ENCODE measurements around the gene LRRC46. TPM values are rescaled to one million over a fixed set of nuclear protein-coding genes. Genes with fewer than 3 reads are reported as not detected.
A peak's percentile ranks its signal among the peaks of the same experiment; 100 is the strongest.

LRRC46 gene
- total RNA-seq, 1 donor from 2014 or later: 0.35 TPM

DNA sequence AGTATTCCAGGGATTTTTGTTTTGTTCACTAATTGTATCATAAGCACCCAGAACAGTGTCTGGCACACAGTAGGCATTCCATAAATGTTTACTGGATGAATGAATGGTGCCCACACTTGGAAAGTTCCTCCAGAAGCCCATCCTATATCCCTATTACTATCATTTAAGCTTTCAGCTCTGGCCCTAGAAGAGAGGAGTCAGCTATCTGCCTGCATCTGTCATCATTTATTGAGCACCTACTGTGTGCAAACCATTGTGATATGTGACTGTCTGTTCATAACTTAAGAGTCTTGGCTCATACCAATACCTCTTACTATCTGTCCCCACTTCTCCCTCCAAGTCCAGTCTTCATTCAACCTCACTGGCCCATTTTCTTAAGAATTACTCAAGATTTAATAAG, 39.6 kb downstream of the LRRC46 start:
- H3K4me1 Mint-ChIP-seq (ENCODE audit: low read depth): peaks cover 19% of the 10 kb centered on the region
- no peak for DNase-seq (ENCODE audit: low spot score)
- H3K27ac Mint-ChIP-seq (ENCODE audit: unreplicated experiment): no peak overlapping the region
- no peaks in the 10 kb centered on the region for H3K9me3 Mint-ChIP-seq (ENCODE audit: low read depth)
- peaks cover 1% of the 10 kb centered on the region for H3K36me3 Mint-ChIP-seq (ENCODE audit: low read depth)
- TF ChIP-seq, protein P1, sequence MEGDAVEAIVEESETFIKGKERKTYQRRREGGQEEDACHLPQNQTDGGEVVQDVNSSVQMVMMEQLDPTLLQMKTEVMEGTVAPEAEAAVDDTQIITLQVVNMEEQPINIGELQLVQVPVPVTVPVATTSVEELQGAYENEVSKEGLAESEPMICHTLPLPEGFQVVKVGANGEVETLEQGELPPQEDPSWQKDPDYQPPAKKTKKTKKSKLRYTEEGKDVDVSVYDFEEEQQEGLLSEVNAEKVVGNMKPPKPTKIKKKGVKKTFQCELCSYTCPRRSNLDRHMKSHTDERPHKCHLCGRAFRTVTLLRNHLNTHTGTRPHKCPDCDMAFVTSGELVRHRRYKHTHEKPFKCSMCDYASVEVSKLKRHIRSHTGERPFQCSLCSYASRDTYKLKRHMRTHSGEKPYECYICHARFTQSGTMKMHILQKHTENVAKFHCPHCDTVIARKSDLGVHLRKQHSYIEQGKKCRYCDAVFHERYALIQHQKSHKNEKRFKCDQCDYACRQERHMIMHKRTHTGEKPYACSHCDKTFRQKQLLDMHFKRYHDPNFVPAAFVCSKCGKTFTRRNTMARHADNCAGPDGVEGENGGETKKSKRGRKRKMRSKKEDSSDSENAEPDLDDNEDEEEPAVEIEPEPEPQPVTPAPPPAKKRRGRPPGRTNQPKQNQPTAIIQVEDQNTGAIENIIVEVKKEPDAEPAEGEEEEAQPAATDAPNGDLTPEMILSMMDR (IDR thresholded peaks at IDR 0.05): no peak
- no peak overlapping the region for H3K4me3 Mint-ChIP-seq (ENCODE audit: unreplicated experiment)
- H3K27me3 Mint-ChIP-seq (ENCODE audit: low read depth): peaks cover 34% of the 10 kb centered on the region

DNA sequence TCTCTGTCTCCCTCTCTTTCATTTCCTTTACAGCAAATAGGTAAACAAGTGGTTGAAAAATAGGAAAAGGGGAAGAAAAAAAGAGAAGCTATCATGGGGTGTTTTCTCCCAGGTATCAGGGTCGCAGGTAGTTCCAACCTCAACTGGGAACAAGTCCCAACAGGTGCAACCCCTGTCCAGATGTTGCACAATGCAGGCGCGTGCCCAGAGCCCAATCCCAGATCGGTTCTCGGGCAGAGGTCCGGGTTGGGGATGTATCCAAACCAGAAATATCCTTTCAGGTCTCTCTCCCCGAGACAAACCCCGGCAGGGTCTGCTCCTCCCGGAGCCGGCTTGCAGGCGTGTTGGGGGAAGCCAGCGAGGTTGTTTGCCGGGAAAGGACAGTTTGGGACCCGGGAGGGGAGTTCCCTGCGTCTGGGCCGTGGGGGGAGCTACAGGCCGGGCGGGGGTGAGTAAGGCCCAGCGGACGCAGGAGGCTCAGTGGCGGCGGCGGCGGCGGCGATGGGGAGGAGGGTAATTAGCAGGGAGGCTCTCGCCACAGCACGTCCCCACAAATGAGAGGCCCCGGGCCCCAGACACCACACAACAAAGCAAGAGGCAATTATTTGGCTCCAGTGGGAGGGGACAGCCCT, 40.7 kb downstream of the LRRC46 start:
- Mint-ChIP-seq H3K9me3 (ENCODE audit: low read depth) (no peaks in the 10 kb centered on the region), H3K36me3 (ENCODE audit: low read depth) (peaks cover 1% of the 10 kb centered on the region), H3K4me3 (ENCODE audit: unreplicated experiment) (no peak overlapping the region), H3K27ac (ENCODE audit: unreplicated experiment) (no peak overlapping the region), H3K4me1 (ENCODE audit: low read depth) (peaks cover 19% of the 10 kb centered on the region), H3K27me3 (ENCODE audit: low read depth) (peaks cover 34% of the 10 kb centered on the region)
- no peak for DNase-seq (ENCODE audit: low spot score)
- TF ChIP-seq, protein P1 (IDR thresholded peaks at IDR 0.05): no peak

DNA sequence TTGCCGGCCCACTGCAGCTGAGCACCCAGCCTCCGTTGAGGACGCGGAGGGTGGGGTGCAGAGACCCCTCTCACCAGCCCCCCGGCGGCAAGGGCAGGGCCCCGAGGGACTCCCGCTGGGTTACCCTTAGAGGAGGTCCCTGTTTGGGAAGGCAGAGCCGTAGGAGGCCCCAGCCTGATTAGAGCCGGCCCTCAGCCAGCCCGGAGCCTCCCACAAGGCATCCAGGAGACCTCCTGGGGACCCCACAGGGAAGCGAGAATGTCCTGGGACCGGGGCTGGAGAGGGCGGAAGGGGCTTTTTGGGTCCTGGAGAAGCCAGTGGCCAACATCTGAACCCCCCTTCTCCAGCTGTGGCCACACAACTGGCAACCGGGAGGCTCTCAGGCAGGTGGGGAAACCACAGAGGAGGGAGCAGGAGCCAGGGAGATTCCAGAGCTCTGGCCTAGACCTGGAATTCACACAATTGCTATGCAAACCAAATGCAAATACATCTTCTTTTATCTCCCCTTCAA, 41.2 kb downstream of the LRRC46 start:
- peaks cover 1% of the 10 kb centered on the region for H3K36me3 Mint-ChIP-seq (ENCODE audit: low read depth)
- H3K9me3 Mint-ChIP-seq (ENCODE audit: low read depth): no peaks in the 10 kb centered on the region
- no peak overlapping the region for H3K27ac Mint-ChIP-seq (ENCODE audit: unreplicated experiment)
- TF ChIP-seq, protein P1 (IDR thresholded peaks at IDR 0.05): no peak
- no peak for DNase-seq (ENCODE audit: low spot score)
- peaks cover 34% of the 10 kb centered on the region for H3K27me3 Mint-ChIP-seq (ENCODE audit: low read depth)
- no peak overlapping the region for H3K4me3 Mint-ChIP-seq (ENCODE audit: unreplicated experiment)
- peaks cover 19% of the 10 kb centered on the region for H3K4me1 Mint-ChIP-seq (ENCODE audit: low read depth)

DNA sequence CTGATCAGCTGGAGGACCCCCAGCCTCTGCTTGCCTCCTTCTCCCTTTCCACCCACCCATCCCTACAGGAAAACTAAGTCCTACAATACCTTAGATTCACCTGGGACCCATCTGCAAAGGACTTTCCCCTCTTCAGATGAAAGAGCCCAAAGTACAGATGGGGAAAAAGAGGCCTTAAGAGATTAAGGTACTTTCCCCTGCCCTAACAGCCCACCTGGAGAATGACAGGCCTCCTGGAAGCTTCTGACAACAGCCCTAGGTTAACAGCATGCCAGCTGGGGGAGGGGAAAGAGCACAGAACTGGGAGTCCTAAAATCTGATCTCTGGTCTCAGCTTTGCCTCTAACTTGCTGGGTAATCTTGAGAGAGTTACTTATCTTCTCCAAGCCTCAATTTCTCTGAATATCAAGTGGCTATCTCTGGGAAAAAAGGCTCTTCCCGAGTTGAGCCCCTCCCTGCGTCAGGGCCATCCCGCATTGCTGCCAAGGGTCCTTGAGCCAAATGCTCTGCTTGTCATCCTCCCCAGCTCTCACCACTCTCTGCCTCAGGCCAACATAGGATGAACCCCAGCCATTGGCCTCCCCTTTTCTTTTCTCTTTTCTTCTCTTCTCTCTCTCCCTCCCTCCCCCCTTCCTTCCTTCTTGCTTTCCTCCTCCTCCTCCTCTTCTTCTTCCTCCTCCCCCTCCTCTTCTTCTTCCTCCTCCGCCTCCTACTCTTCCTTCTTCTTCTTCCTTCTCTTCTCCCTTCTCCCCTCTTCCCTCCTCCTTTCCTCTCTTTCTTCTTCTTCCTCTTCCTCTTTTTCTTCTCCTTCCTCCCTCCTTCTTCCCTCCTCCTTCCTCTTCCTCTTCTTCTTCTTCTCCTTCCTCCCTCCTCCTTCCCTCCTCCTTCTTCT, 42.0 kb downstream of the LRRC46 start:
- TF ChIP-seq, protein P1 (IDR thresholded peaks at IDR 0.05): no peak
- Mint-ChIP-seq H3K36me3 (ENCODE audit: low read depth) (peaks cover 1% of the 10 kb centered on the region), H3K27ac (ENCODE audit: unreplicated experiment) (no peak overlapping the region), H3K9me3 (ENCODE audit: low read depth) (no peaks in the 10 kb centered on the region), H3K4me3 (ENCODE audit: unreplicated experiment) (no peak overlapping the region), H3K27me3 (ENCODE audit: low read depth) (peaks cover 31% of the 10 kb centered on the region), H3K4me1 (ENCODE audit: low read depth) (peaks cover 19% of the 10 kb centered on the region)
- DNase-seq (ENCODE audit: low spot score): peak; percentile 20

All from chondrocyte (in vitro differentiated cells).